Upper lobe of left lung (tissue), 6 donors: ENCODE data around the gene CYSTM1. TPM values are rescaled to one million over a fixed set of nuclear protein-coding genes. Genes with fewer than 3 reads are reported as not detected.

Experiments
- ATAC-seq, 2 donors: fragments of 200-7000 bp; cut with Tn5 transposase; one replicate each; pipeline ENCODE4 v1.9.1; 2022; ENCODE audit warnings: mild to moderate bottlenecking in 2 of 2, moderate library complexity in 2 of 2; ENCODE audit not compliant: low FRiP score in 2 of 2
- DNase-seq, 2 donors: peaks; one replicate each; pipeline ENCODE4 v3.0.0-alpha.2; 2019 to 2020
- H3K27ac ChIP-seq, 4 donors: fragments of 200-600 bp; sonication (generic); one replicate each; pipeline ENCODE4 v1.5.1; 2016 to 2019
- H3K27me3 ChIP-seq, 4 donors: fragments of 200-600 bp; sonication (generic); one replicate each; pipeline ENCODE4 v1.5.1; 2017 to 2019
- H3K36me3 ChIP-seq, 4 donors: fragments of 200-600 bp; sonication (generic); one replicate each; pipeline ENCODE4 v1.5.1; 2016 to 2019
- H3K4me1 ChIP-seq, 4 donors: fragments of 200-600 bp; sonication (generic); one replicate each; pipeline ENCODE4 v1.5.1; 2018 to 2019
- H3K4me3 ChIP-seq, 4 donors: fragments of 200-600 bp; sonication (generic); one replicate each; pipeline ENCODE4 v1.5.1; 2017 to 2019; ENCODE audit warnings: mild to moderate bottlenecking in 2 of 4, moderate library complexity in 1 of 4
- H3K9me3 ChIP-seq, 4 donors: fragments of 200-600 bp; sonication (generic); one replicate each; pipeline ENCODE4 v1.5.1; 2018 to 2019
- EP300 ChIP-seq, 4 donors: sonication (generic); formaldehyde crosslinking; IDR thresholded peaks; one replicate each; pipeline ENCODE4 v1.5.1; 2017; ENCODE audit warnings: antibody characterized with exemption in 4 of 4, control low read depth in 2 of 4
- POLR2A ChIP-seq, 4 donors: fragments of 450-650 bp; IDR thresholded peaks; one replicate each; pipeline ENCODE4 v1.5.1; 2016 to 2017; ENCODE audit warnings: antibody characterized with exemption in 4 of 4, mild to moderate bottlenecking in 2 of 4
- POLR2AphosphoS5 ChIP-seq, 2 donors: sonication (generic); formaldehyde crosslinking; IDR thresholded peaks; one replicate each; pipeline ENCODE4 v1.5.1; 2017; ENCODE audit warnings: antibody characterized with exemption in 2 of 2
- WGBS, 2 donors: methylation state at CpG; one replicate each; pipeline ENCODE4 v1.1.5; 2017 to 2018; 5-methylcytosine and 5-hydroxymethylcytosine counted together
- total RNA-seq, 6 donors: library from RNA; depleted of rRNA in 4 of 6; stranded (reverse); fragments of >200 nt in 4 of 6; gene quantifications; one replicate each; pipeline versions ENCODE4 v1.1.0 to v1.2.1, GENCODE V29; 2016 to 2021
- TF ChIP-seq, protein P1 (sequence below), 6 experiments: fragments of 450-650 bp in 4 of 6; fragments of 200-600 bp in 2 of 6; sonication (generic) in 2 of 6; IDR thresholded peaks; one replicate each; pipeline ENCODE4 v1.5.1; 2016 to 2019; ENCODE audit warnings: antibody characterized with exemption in 6 of 6
- donor health status: DM: no; HTN: no; CAD: no; lungs with moderate emphysema.
- donor health status: DM: no; HTN: yes; CAD: no; lungs with severe emphysema.

The CYSTM1 gene
- total RNA-seq, 6 donors from 2014 or later, result 24.1 to 139 (median 91.9) TPM

DNA sequence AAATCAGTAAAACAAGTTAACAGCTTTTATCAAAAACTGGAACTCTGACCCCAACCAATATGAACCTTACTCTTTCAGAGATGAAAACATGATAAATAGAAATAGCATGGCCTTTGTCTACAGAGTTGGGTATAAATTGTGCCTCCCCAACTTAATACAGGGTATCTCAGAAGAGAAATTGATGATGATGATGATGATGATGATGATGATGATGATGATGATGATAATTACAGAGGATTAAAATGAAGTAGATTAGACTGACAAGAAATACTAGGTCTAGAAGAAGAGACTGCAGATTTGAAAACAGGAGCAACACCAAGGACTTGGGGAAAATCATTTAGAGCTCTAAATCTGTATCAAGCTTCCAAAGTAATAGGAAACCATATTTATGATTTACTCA lies 100.8 kb downstream of the CYSTM1 start:
- peaks cover 0 to 15% (median 2%) of the 10 kb centered on the region in 4 donors for H3K36me3 ChIP-seq
- DNase-seq (no peak), ATAC-seq (no peak)
- H3K27me3 ChIP-seq, result no peaks in the 10 kb centered on the region
- no peaks in the 10 kb centered on the region for H3K9me3 ChIP-seq
- peaks cover 0 to 18% (median 15%) of the 10 kb centered on the region in 4 donors for H3K4me1 ChIP-seq
- no peak overlapping the region for H3K4me3 ChIP-seq
- no peak overlapping the region for H3K27ac ChIP-seq
- TF ChIP-seq EP300 (IDR thresholded peaks at IDR 0.05) (no peak), POLR2A (IDR thresholded peaks at IDR 0.05) (no peak), POLR2AphosphoS5 (IDR thresholded peaks at IDR 0.05) (no peak)
- TF ChIP-seq, protein P1, sequence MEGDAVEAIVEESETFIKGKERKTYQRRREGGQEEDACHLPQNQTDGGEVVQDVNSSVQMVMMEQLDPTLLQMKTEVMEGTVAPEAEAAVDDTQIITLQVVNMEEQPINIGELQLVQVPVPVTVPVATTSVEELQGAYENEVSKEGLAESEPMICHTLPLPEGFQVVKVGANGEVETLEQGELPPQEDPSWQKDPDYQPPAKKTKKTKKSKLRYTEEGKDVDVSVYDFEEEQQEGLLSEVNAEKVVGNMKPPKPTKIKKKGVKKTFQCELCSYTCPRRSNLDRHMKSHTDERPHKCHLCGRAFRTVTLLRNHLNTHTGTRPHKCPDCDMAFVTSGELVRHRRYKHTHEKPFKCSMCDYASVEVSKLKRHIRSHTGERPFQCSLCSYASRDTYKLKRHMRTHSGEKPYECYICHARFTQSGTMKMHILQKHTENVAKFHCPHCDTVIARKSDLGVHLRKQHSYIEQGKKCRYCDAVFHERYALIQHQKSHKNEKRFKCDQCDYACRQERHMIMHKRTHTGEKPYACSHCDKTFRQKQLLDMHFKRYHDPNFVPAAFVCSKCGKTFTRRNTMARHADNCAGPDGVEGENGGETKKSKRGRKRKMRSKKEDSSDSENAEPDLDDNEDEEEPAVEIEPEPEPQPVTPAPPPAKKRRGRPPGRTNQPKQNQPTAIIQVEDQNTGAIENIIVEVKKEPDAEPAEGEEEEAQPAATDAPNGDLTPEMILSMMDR (IDR thresholded peaks at IDR 0.05), result no peak

GRCh38 chr5:140282266-140282665 lies 107.3 kb downstream of the CYSTM1 start:
- no peak for DNase-seq
- no peak overlapping the region for H3K27ac ChIP-seq
- H3K9me3 ChIP-seq, result no peaks in the 10 kb centered on the region
- 96 to 100% methylated on average over 2 of the region's 2 CpGs for WGBS, 2 donors
- H3K36me3 ChIP-seq, result peaks cover 0 to 15% (median 2%) of the 10 kb centered on the region in 4 donors
- no peaks in the 10 kb centered on the region for H3K27me3 ChIP-seq
- no peak for ATAC-seq
- H3K4me1 ChIP-seq, result peaks cover 0 to 13% (median 8%) of the 10 kb centered on the region in 4 donors
- TF ChIP-seq POLR2A (IDR thresholded peaks at IDR 0.05), result no peak
- no peak overlapping the region for H3K4me3 ChIP-seq

DNA sequence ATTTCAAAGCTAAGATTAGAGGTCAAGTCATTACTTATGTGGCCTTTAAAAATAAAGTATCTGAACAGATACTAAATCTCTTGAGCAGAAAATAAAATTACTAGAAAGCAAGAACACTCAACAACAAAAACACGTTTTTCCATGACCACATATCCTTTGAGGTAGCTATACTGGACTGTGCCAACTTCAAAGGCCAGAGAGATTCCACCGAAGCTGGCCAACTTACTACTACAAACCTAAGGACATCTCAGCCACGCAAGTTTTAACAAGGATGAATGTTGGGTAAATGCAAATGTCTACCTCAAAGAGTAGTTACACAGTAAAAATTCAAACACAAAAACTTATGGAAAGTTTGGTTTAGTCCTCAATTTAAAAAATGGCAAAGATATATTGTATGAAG lies 109.0 kb downstream of the CYSTM1 start:
- Histone ChIP-seq H3K4me1 (peaks cover 0 to 13% (median 8%) of the 10 kb centered on the region in 4 donors), H3K9me3 (no peaks in the 10 kb centered on the region), H3K4me3 (no peak overlapping the region), H3K36me3 (peaks cover 0 to 9% (median 2%) of the 10 kb centered on the region in 4 donors), H3K27me3 (no peaks in the 10 kb centered on the region), H3K27ac (no peak overlapping the region)
- DNase-seq (no peak), ATAC-seq (no peak)
- no peak for TF ChIP-seq POLR2AphosphoS5 (IDR thresholded peaks at IDR 0.05)
- no peak for TF ChIP-seq POLR2A (IDR thresholded peaks at IDR 0.05)
- TF ChIP-seq, protein P1 (IDR thresholded peaks at IDR 0.05), result no peak
- TF ChIP-seq EP300 (IDR thresholded peaks at IDR 0.05), result no peak
- WGBS, 2 donors, result 84 to 91% methylated on average over 3 of the region's 3 CpGs

- Histone ChIP-seq H3K36me3 (no peaks in the 10 kb centered on the region), H3K9me3 (no peaks in the 10 kb centered on the region), H3K4me3 (no peak overlapping the region), H3K27ac (no peak overlapping the region), H3K27me3 (no peaks in the 10 kb centered on the region), H3K4me1 (peaks cover 3 to 16% (median 13%) of the 10 kb centered on the region in 4 donors)
- WGBS, 2 donors, result 71 to 90% methylated on average over 4 of the region's 5 CpGs
- DNase-seq (no peak), ATAC-seq (no peak)
- no peak for TF ChIP-seq POLR2AphosphoS5 (IDR thresholded peaks at IDR 0.05)
Measured at GRCh38 chr5:140286424-140286823, 111.4 kb downstream of the CYSTM1 start.

DNA sequence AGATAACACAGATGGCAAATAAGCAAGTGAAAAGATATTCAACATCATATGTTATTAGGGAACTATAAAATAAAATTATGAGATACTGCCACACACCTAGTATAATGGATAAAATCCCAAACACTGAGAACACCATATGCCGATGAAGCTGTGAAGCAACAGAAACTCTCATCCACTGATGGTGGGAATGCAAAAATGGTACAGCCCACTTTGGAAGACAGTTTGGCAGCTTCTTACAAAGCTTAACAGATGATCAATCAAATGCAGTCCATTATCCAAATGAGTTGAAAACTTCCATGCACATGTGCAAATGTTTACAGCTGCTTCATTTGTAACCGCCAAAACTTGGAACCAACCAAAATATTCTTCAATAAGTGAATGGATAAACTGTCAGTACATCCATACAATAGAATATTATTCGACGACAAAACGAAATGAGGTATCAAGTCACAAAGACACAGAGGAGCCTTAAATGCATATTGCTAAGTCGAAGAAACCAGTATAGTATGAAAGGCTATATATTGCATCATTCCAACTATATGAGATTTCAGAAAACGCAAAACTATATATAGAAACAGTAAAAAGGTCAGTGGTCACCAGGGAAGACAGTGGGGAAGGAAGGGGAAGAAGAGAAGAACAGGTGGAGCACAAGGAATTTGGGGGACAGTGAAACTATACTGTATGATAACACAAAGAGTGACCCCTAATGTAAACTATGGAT lies 113.0 kb downstream of the CYSTM1 start:
- H3K4me3 ChIP-seq, result no peak overlapping the region
- DNase-seq (no peak), ATAC-seq (no peak)
- H3K4me1 ChIP-seq, result peaks cover 11 to 29% (median 28%) of the 10 kb centered on the region in 4 donors
- no peaks in the 10 kb centered on the region for H3K27me3 ChIP-seq
- WGBS, 2 donors, result 70 to 75% methylated on average over 7 of the region's 7 CpGs
- H3K27ac ChIP-seq, result no peak overlapping the region
- H3K9me3 ChIP-seq, result no peaks in the 10 kb centered on the region
- TF ChIP-seq POLR2A (IDR thresholded peaks at IDR 0.05) (no peak), EP300 (IDR thresholded peaks at IDR 0.05) (no peak), POLR2AphosphoS5 (IDR thresholded peaks at IDR 0.05) (no peak)
- TF ChIP-seq, protein P1 (IDR thresholded peaks at IDR 0.05), result no peak
- no peaks in the 10 kb centered on the region for H3K36me3 ChIP-seq
